ENCODE measurements around the gene HSDL2.
"Not testable (repeated sequence)": the region's sequence is repeated elsewhere in the genome, so short reads cannot be mapped to it uniquely, and the experiment has no call there.

Gene HSDL2

GRCh38 chr9:112382066-112382465, 2.2 kb downstream of the HSDL2 start:
- no peak overlapping the region for H3K4me3 ChIP-seq (ENCODE audit: low read depth in 1 of 2, low read length in 1 of 2)

GRCh38 chr9:112382501-112383364, 2.8 kb downstream of the HSDL2 start:
- Histone ChIP-seq H3K4me1 (ENCODE audit: control insufficient read depth in 1 of 2, insufficient read depth in 1 of 2, low read depth in 1 of 2, low read length in 1 of 2) (peaks cover 60 to 62% of the 10 kb centered on the region in 2 experiments), H3K9me3 (no peaks in the 10 kb centered on the region), H3K27ac (peak overlapping the region; percentile 19), H3K27me3 (no peaks in the 10 kb centered on the region), H3K4me3 (ENCODE audit: low read depth in 1 of 2, low read length in 1 of 2) (no peak overlapping the region), H3K36me3 (peaks cover 4% of the 10 kb centered on the region)
- TF ChIP-seq, protein P1, sequence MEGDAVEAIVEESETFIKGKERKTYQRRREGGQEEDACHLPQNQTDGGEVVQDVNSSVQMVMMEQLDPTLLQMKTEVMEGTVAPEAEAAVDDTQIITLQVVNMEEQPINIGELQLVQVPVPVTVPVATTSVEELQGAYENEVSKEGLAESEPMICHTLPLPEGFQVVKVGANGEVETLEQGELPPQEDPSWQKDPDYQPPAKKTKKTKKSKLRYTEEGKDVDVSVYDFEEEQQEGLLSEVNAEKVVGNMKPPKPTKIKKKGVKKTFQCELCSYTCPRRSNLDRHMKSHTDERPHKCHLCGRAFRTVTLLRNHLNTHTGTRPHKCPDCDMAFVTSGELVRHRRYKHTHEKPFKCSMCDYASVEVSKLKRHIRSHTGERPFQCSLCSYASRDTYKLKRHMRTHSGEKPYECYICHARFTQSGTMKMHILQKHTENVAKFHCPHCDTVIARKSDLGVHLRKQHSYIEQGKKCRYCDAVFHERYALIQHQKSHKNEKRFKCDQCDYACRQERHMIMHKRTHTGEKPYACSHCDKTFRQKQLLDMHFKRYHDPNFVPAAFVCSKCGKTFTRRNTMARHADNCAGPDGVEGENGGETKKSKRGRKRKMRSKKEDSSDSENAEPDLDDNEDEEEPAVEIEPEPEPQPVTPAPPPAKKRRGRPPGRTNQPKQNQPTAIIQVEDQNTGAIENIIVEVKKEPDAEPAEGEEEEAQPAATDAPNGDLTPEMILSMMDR (IDR thresholded peaks at IDR 0.05) = no peak

More at GRCh38 chr9:112382066-112382465, 2.2 kb downstream of the HSDL2 start:
- H3K4me1 ChIP-seq (ENCODE audit: control insufficient read depth in 1 of 2, insufficient read depth in 1 of 2, low read depth in 1 of 2, low read length in 1 of 2) = peaks cover 66 to 69% of the 10 kb centered on the region in 2 experiments
- no peaks in the 10 kb centered on the region for H3K36me3 ChIP-seq
- H3K9me3 ChIP-seq = no peaks in the 10 kb centered on the region
- no peaks in the 10 kb centered on the region for H3K27me3 ChIP-seq
- TF ChIP-seq, protein P1 (IDR thresholded peaks at IDR 0.05) = no peak
- peak overlapping the region; percentile 19 for H3K27ac ChIP-seq

GRCh38 chr9:112384219-112384618, 4.3 kb downstream of the HSDL2 start:
- Histone ChIP-seq H3K4me3 (ENCODE audit: low read depth in 1 of 2, low read length in 1 of 2) (peak overlapping the region; percentile 16 to 28), H3K27me3 (no peaks in the 10 kb centered on the region)
- TF ChIP-seq, protein P1 (IDR thresholded peaks at IDR 0.05) = no peak

GRCh38 chr9:112384690-112385089, 4.8 kb downstream of the HSDL2 start:
- peaks cover 4% of the 10 kb centered on the region for H3K36me3 ChIP-seq
- TF ChIP-seq, protein P1 (IDR thresholded peaks at IDR 0.05) = no peak
- H3K27ac ChIP-seq = peak overlapping the region; percentile 83
- H3K27me3 ChIP-seq = no peaks in the 10 kb centered on the region
- peak overlapping the region; percentile 16 to 29 for H3K4me3 ChIP-seq (ENCODE audit: low read depth in 1 of 2, low read length in 1 of 2)
- H3K9me3 ChIP-seq = no peaks in the 10 kb centered on the region
- peaks cover 49% of the 10 kb centered on the region in 2 experiments for H3K4me1 ChIP-seq (ENCODE audit: control insufficient read depth in 1 of 2, insufficient read depth in 1 of 2, low read depth in 1 of 2, low read length in 1 of 2)

More at GRCh38 chr9:112384219-112384618, 4.3 kb downstream of the HSDL2 start:
- Histone ChIP-seq H3K4me1 (ENCODE audit: control insufficient read depth in 1 of 2, insufficient read depth in 1 of 2, low read depth in 1 of 2, low read length in 1 of 2) (peaks cover 49% of the 10 kb centered on the region in 2 experiments), H3K27ac (peak overlapping the region; percentile 83), H3K36me3 (peaks cover 4% of the 10 kb centered on the region), H3K9me3 (no peaks in the 10 kb centered on the region)

- TF ChIP-seq, protein P1 (IDR thresholded peaks at IDR 0.05) = no peak
- Histone ChIP-seq H3K4me1 (ENCODE audit: control insufficient read depth in 1 of 2, insufficient read depth in 1 of 2, low read depth in 1 of 2, low read length in 1 of 2) (peaks cover 32 to 33% of the 10 kb centered on the region in 2 experiments), H3K27me3 (no peaks in the 10 kb centered on the region), H3K4me3 (ENCODE audit: low read depth in 1 of 2, low read length in 1 of 2) (no peak overlapping the region), H3K36me3 (peaks cover 4% of the 10 kb centered on the region), H3K9me3 (no peaks in the 10 kb centered on the region), H3K27ac (no peak overlapping the region)
Measured at GRCh38 chr9:112387115-112387514, 7.2 kb downstream of the HSDL2 start.

- H3K4me3 ChIP-seq (ENCODE audit: low read depth in 1 of 2, low read length in 1 of 2); H3K36me3 ChIP-seq; H3K27me3 ChIP-seq; H3K27ac ChIP-seq; H3K9me3 ChIP-seq: not testable (repeated sequence)
- peaks cover 13% of the 10 kb centered on the region in 2 experiments for H3K4me1 ChIP-seq (ENCODE audit: control insufficient read depth in 1 of 2, insufficient read depth in 1 of 2, low read depth in 1 of 2, low read length in 1 of 2)
Measured at GRCh38 chr9:112389897-112390296, 10.0 kb downstream of the HSDL2 start.

DNA sequence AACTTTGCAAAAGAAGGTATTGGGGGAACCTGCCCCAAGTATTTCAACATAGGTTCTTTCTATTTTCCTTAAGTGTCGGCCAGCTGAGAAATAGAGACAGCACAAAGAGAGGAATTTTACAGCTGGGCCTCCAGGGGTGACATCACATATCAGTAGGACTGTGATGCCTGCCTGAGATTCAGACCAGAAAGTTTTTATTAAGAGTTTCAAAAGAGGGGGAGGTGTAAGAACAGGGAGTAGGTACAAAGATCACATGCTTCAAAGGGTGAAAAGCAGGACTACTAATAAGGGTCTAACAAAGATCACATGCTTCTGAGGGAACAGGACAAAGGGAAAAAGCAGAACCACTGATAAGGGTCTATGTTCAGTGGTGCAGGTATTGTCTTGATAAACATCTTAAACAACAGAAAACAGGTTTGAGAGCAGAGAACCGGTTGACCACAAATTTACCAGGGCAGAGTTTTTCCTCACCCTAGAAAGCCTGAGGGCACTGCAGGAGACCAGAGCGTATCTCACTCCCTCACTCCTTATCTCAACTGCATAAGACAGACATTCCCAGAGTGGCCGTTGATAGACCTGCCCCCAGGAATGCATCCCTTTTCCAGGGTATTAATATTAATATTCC, 12.1 kb downstream of the HSDL2 start:
- not testable (repeated sequence) for H3K27me3 ChIP-seq; H3K9me3 ChIP-seq; H3K4me3 ChIP-seq (ENCODE audit: low read depth in 1 of 2, low read length in 1 of 2); H3K4me1 ChIP-seq (ENCODE audit: control insufficient read depth in 1 of 2, insufficient read depth in 1 of 2, low read depth in 1 of 2, low read length in 1 of 2); H3K27ac ChIP-seq
- H3K36me3 ChIP-seq = peaks cover 11% of the 10 kb centered on the region

GRCh38 chr9:112393146-112393545, 13.2 kb downstream of the HSDL2 start:
- H3K4me3 ChIP-seq (ENCODE audit: low read depth in 1 of 2, low read length in 1 of 2); H3K27me3 ChIP-seq; H3K4me1 ChIP-seq (ENCODE audit: control insufficient read depth in 1 of 2, insufficient read depth in 1 of 2, low read depth in 1 of 2, low read length in 1 of 2); H3K27ac ChIP-seq; H3K36me3 ChIP-seq; H3K9me3 ChIP-seq: not testable (repeated sequence)

All from neutrophil (primary cell).